Measurements from ENCODE around the gene PRDX1.
A peak's percentile ranks its signal among the peaks of the same experiment; 100 is the strongest.

The PRDX1 gene

GRCh38 chr1:45535988-45536766, 14.5 kb upstream of the PRDX1 start:
- Histone ChIP-seq H3K27me3 (ENCODE audit: insufficient read depth, low read length) (no peaks in the 10 kb centered on the region), H2BK120ac (ENCODE audit: insufficient read depth, low read length, poor library complexity) (no peak overlapping the region), H3K18ac (ENCODE audit: low read length) (no peak overlapping the region), H3K4ac (ENCODE audit: low read depth, low read length) (no peak overlapping the region), H4K12ac (ENCODE audit: low read depth, low read length) (no peak overlapping the region), H3K36me3 (ENCODE audit: control insufficient read depth in 1 of 2, insufficient read depth in 2 of 2, low read length in 2 of 2) (no peaks in the 10 kb centered on the region), H3K9ac (ENCODE audit: low read length) (no peak overlapping the region), H3K79me2 (ENCODE audit: control insufficient read depth, insufficient read depth, low read length, poor library complexity) (no peaks in the 10 kb centered on the region), H3K79me1 (ENCODE audit: low read length) (no peaks in the 10 kb centered on the region), H3K23ac (ENCODE audit: low read length) (no peak overlapping the region), H3K27ac (ENCODE audit: low read depth, low read length) (no peak overlapping the region), H3K14ac (ENCODE audit: low read length) (no peak overlapping the region), H4K91ac (ENCODE audit: low read depth, low read length) (no peak overlapping the region), H3K4me1 (ENCODE audit: control insufficient read depth in 1 of 2, insufficient read depth in 2 of 2, low read length in 2 of 2) (no peaks in the 10 kb centered on the region), H3K9me3 (ENCODE audit: insufficient read depth, low read depth, low read length) (no peaks in the 10 kb centered on the region), H3K4me2 (ENCODE audit: low read length) (no peak overlapping the region), H2AK5ac (ENCODE audit: low read length) (no peak overlapping the region), H2AFZ (ENCODE audit: insufficient read depth, low read length, poor library complexity) (no peak overlapping the region), H3K4me3 (ENCODE audit: low read depth, low read length) (no peak overlapping the region), H4K8ac (ENCODE audit: low read depth, low read length) (no peak overlapping the region), H2BK12ac (ENCODE audit: low read length) (no peak overlapping the region), H2BK5ac (ENCODE audit: low read depth, low read length, poor library complexity) (no peak overlapping the region)
- no peak for DNase-seq
- no CpG with 5 or more reads among the region's 6 CpGs for WGBS (ENCODE audit: extremely low coverage, insufficient coverage, insufficient read length)

DNA sequence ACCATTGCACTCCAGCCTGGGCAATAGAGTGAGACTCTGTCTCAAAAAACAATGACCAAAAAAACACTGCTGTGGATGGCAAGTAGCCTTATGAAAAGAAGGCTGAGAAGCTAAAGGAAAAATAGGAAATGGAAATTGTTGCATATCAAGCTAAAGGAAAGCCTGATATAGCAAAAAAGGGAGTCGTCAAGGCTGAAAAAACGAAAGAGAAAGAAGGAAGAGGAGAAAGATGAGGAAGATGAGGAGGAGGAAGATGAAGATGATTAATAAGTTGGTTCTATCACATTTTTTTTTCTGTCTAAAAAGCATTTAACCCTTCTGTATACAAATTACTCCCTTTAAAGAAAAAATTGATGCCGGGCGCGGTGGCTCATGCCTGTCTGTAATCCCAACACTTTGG, 10.2 kb upstream of the PRDX1 start:
- DNase-seq = no peak
- Histone ChIP-seq H3K18ac (ENCODE audit: low read length) (no peak overlapping the region), H4K8ac (ENCODE audit: low read depth, low read length) (no peak overlapping the region), H3K27me3 (ENCODE audit: insufficient read depth, low read length) (no peaks in the 10 kb centered on the region), H3K27ac (ENCODE audit: low read depth, low read length) (no peak overlapping the region), H3K23ac (ENCODE audit: low read length) (no peak overlapping the region), H3K4me3 (ENCODE audit: low read depth, low read length) (no peak overlapping the region), H2BK12ac (ENCODE audit: low read length) (no peak overlapping the region), H2AK5ac (ENCODE audit: low read length) (no peak overlapping the region), H2AFZ (ENCODE audit: insufficient read depth, low read length, poor library complexity) (no peak overlapping the region), H3K4me2 (ENCODE audit: low read length) (no peak overlapping the region), H2BK120ac (ENCODE audit: insufficient read depth, low read length, poor library complexity) (no peak overlapping the region), H3K36me3 (ENCODE audit: control insufficient read depth in 1 of 2, insufficient read depth in 2 of 2, low read length in 2 of 2) (no peaks in the 10 kb centered on the region), H2BK5ac (ENCODE audit: low read depth, low read length, poor library complexity) (no peak overlapping the region), H4K91ac (ENCODE audit: low read depth, low read length) (no peak overlapping the region), H3K9me3 (ENCODE audit: insufficient read depth, low read depth, low read length) (no peaks in the 10 kb centered on the region), H3K9ac (ENCODE audit: low read length) (no peak overlapping the region), H3K79me1 (ENCODE audit: low read length) (no peaks in the 10 kb centered on the region), H3K79me2 (ENCODE audit: control insufficient read depth, insufficient read depth, low read length, poor library complexity) (no peaks in the 10 kb centered on the region), H4K12ac (ENCODE audit: low read depth, low read length) (no peak overlapping the region), H3K4ac (ENCODE audit: low read depth, low read length) (no peak overlapping the region), H3K14ac (ENCODE audit: low read length) (no peak overlapping the region), H3K4me1 (ENCODE audit: control insufficient read depth in 1 of 2, insufficient read depth in 2 of 2, low read length in 2 of 2) (no peaks in the 10 kb centered on the region)
- 100% methylated on average over 2 of the region's 5 CpGs for WGBS (ENCODE audit: extremely low coverage, insufficient coverage, insufficient read length)

- no peaks in the 10 kb centered on the region for H3K79me1 ChIP-seq (ENCODE audit: low read length)
- no peak overlapping the region for H2AFZ ChIP-seq (ENCODE audit: insufficient read depth, low read length, poor library complexity)
- H3K23ac ChIP-seq (ENCODE audit: low read length) = no peak overlapping the region
- H3K27ac ChIP-seq (ENCODE audit: low read depth, low read length) = no peak overlapping the region
- H2AK5ac ChIP-seq (ENCODE audit: low read length) = no peak overlapping the region
- no peak overlapping the region for H4K8ac ChIP-seq (ENCODE audit: low read depth, low read length)
- H4K12ac ChIP-seq (ENCODE audit: low read depth, low read length) = no peak overlapping the region
- H3K14ac ChIP-seq (ENCODE audit: low read length) = no peak overlapping the region
- no peak overlapping the region for H2BK5ac ChIP-seq (ENCODE audit: low read depth, low read length, poor library complexity)
- no peak overlapping the region for H2BK12ac ChIP-seq (ENCODE audit: low read length)
- H2BK120ac ChIP-seq (ENCODE audit: insufficient read depth, low read length, poor library complexity) = no peak overlapping the region
- H3K4me3 ChIP-seq (ENCODE audit: low read depth, low read length) = no peak overlapping the region
- no peak overlapping the region for H3K18ac ChIP-seq (ENCODE audit: low read length)
- no peak overlapping the region for H3K4me2 ChIP-seq (ENCODE audit: low read length)
- H3K9me3 ChIP-seq (ENCODE audit: insufficient read depth, low read depth, low read length) = no peaks in the 10 kb centered on the region
- H3K9ac ChIP-seq (ENCODE audit: low read length) = no peak overlapping the region
- H4K91ac ChIP-seq (ENCODE audit: low read depth, low read length) = no peak overlapping the region
- peak; percentile 74 to 76 for DNase-seq
- no peaks in the 10 kb centered on the region for H3K36me3 ChIP-seq (ENCODE audit: control insufficient read depth in 1 of 2, insufficient read depth in 2 of 2, low read length in 2 of 2)
- H3K4ac ChIP-seq (ENCODE audit: low read depth, low read length) = no peak overlapping the region
- WGBS (ENCODE audit: extremely low coverage, insufficient coverage, insufficient read length) = no CpG with 5 or more reads among the region's 11 CpGs
- H3K79me2 ChIP-seq (ENCODE audit: control insufficient read depth, insufficient read depth, low read length, poor library complexity) = no peaks in the 10 kb centered on the region
- no peaks in the 10 kb centered on the region for H3K4me1 ChIP-seq (ENCODE audit: control insufficient read depth in 1 of 2, insufficient read depth in 2 of 2, low read length in 2 of 2)
- no peaks in the 10 kb centered on the region for H3K27me3 ChIP-seq (ENCODE audit: insufficient read depth, low read length)
Measured at GRCh38 chr1:45530632-45531135, 9.0 kb upstream of the PRDX1 start.

DNA sequence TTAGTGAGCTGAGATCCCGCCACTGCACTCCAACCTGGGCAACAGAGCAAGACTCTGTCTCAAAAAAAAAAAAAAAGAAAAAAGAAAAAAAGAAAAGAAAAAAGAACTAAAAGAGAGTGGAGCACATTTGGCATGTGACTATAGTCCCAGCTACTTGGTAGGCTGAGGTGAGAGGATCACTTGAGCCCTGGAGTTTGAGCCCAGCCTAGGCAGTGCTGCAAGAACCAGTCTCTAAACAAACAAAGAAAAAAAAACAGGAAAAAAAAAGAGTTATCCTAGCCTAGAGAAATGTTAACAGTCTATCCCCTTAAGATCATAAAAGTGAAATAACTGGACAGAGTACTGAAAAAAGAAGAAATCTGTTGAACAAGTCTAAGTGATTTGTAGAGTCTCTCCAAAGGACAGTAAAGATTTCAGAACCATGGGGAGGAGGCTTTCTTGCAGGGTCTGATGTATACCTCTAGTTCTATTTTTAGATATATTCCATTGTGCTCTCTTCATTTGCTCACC, 4.5 kb upstream of the PRDX1 start:
- Histone ChIP-seq H3K27me3 (ENCODE audit: insufficient read depth, low read length) (no peaks in the 10 kb centered on the region), H2BK12ac (ENCODE audit: low read length) (no peak overlapping the region)

More for the DNA sequence above, 4.5 kb upstream of the PRDX1 start:
- Histone ChIP-seq H3K18ac (ENCODE audit: low read length) (no peak overlapping the region), H3K4me3 (ENCODE audit: low read depth, low read length) (no peak overlapping the region), H4K8ac (ENCODE audit: low read depth, low read length) (no peak overlapping the region), H2BK120ac (ENCODE audit: insufficient read depth, low read length, poor library complexity) (no peak overlapping the region), H2AFZ (ENCODE audit: insufficient read depth, low read length, poor library complexity) (no peak overlapping the region), H3K4me2 (ENCODE audit: low read length) (no peak overlapping the region), H2BK5ac (ENCODE audit: low read depth, low read length, poor library complexity) (no peak overlapping the region), H3K4ac (ENCODE audit: low read depth, low read length) (no peak overlapping the region), H3K9ac (ENCODE audit: low read length) (no peak overlapping the region), H3K4me1 (ENCODE audit: control insufficient read depth in 1 of 2, insufficient read depth in 2 of 2, low read length in 2 of 2) (peaks cover 0 to 8% of the 10 kb centered on the region in 2 experiments), H3K36me3 (ENCODE audit: control insufficient read depth in 1 of 2, insufficient read depth in 2 of 2, low read length in 2 of 2) (no peaks in the 10 kb centered on the region), H3K9me3 (ENCODE audit: insufficient read depth, low read depth, low read length) (no peaks in the 10 kb centered on the region), H2AK5ac (ENCODE audit: low read length) (no peak overlapping the region), H4K91ac (ENCODE audit: low read depth, low read length) (no peak overlapping the region), H3K23ac (ENCODE audit: low read length) (no peak overlapping the region), H4K12ac (ENCODE audit: low read depth, low read length) (no peak overlapping the region), H3K27ac (ENCODE audit: low read depth, low read length) (no peak overlapping the region), H3K79me1 (ENCODE audit: low read length) (peaks cover 12% of the 10 kb centered on the region), H3K14ac (ENCODE audit: low read length) (no peak overlapping the region), H3K79me2 (ENCODE audit: control insufficient read depth, insufficient read depth, low read length, poor library complexity) (peaks cover 7% of the 10 kb centered on the region)
- WGBS (ENCODE audit: extremely low coverage, insufficient coverage, insufficient read length) = no CpG with 5 or more reads among the region's 1 CpG
- DNase-seq = no peak

Measured in trophoblast cell (in vitro differentiated cells and primary cell).